NCI-H2171 (cell line): Measurements from ENCODE around the gene CDH16.
"Not testable (repeated sequence)": the region's sequence is repeated elsewhere in the genome, so short reads cannot be mapped to it uniquely, and the experiment has no call there.

Experiments
- DNase-seq: peaks from one replicate; lab custom pipeline; 2025; lab: John Stamatoyannopoulos, UW

The CDH16 gene

GRCh38 chr16:66908762-66909559 lies 9.7 kb downstream of the CDH16 start:
- no peak for DNase-seq

- DNase-seq: no peak
Observed at GRCh38 chr16:66908116-66908515, 10.6 kb downstream of the CDH16 start.

DNA sequence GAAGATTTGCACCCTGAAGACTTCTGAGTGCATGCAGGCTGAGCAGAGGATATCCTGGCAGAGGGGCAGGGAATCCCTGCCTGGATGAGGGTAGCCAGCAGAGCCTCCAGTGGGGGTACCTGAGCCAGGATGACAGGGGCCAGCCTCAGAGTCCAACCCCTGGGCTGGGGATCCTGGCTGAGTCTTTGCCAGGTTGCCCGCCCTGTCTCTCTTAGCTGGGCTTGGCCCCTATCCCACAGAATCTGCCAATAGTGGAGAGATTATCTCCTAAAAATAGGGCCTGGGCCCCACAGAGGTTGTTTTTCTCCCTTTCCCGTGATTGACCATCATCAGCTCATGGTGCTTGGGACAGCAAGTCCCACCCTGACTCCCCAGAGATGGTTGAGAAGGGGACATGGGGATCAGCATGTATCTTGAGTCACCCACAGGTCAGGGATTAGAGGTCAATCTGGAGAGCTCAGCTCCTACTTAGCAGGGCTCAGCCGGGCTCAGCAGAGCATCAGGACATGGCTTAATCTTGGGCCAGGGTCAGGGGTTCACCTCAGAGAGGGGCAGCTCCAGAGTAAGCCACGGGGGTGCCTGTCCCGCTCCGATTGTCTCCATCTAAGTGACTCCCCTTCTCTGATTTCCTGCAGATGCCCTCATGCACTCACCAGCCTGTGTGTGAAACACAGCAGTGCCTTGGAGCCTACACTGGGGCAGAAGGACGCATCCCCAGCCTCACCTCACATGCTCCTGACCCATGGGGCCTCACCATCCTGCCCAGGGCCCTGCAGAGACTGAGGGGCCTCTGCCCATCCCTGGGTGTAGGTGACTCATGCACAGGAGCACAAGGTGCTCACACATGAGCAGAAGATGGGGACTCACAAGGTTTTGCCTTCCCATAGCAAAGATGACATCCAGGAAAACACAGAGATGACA lies 11.5 kb downstream of the CDH16 start:
- no peak for DNase-seq

DNA sequence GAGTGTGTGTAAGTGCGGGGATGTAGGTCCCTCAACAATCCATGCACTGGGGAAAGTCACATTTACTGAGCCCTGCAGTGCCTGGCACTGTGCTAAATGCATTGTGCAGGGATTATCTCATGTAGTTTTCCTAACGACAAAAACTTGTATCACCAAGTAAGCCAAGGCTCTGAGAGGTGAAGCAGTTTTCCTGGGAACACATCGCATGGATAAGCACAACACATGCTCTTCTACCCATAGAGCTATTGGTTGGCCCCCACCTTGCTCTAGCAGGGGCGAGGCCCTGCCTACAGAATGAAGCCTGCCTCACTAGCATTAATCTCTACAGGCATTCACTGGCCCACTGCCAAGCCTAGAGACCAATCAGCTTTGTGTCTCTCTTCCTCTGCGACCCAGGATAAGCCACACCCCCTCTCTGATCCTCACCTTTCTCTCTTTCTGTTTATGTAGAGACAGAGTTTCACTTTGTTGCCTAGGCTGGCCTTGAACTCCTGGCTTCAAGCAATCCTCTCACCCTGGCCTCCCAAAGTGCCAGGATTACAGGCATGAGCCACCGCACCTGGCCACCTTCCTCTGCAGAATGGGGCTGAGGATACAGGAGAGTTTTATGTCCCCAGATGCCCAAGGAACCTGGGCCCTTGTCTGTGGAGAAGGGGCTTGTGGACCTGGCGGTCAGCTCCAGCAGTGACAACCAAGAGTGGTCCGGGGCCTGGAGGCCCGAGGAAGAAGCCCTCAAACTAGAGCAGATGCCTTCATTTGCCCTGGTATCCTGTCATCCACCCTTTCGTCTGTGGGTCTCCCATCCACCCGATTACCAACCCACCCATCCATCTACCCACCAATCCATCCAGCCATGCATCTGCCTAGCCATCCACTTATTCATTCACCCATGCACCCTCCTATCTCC lies 12.8 kb downstream of the CDH16 start:
- DNase-seq: no peak

DNA sequence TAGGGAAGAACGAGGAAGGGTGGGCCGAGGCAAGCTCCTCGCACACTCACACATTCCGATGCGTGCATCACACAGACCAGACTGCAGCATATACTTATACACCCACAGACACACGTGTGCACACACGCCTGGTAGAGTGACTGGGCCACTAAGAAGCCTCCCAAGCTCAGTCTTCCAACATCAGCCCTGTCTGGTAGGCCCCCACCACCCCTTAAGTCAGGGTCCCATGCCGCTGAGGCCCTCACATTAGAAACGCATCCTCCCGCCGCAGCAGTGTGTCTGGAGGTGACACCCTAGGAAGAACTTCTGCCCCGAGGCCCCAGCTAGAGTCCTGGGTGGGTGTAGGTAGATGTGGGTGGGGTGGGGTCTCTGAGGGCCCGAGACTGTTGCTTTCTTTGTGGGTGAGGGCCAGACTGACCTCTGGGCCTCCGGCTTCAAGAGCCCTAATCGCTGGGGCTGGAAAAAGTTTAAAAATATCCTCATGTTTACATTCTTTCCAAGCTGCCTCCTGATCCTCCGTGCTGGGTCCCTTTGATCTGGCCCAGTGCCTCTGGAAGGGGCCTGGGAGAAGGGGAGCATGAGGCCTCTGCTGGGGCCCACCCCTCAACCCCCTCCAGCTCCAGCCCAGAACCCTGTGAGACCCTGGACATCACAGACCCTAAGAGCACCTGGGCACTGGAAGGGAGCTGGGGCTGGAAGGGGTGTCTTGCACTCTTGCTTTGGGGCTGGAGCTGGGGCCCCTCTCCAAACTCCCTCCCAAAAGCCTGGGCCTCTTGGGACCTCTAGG lies 13.6 kb downstream of the CDH16 start:
- DNase-seq: no peak

DNA sequence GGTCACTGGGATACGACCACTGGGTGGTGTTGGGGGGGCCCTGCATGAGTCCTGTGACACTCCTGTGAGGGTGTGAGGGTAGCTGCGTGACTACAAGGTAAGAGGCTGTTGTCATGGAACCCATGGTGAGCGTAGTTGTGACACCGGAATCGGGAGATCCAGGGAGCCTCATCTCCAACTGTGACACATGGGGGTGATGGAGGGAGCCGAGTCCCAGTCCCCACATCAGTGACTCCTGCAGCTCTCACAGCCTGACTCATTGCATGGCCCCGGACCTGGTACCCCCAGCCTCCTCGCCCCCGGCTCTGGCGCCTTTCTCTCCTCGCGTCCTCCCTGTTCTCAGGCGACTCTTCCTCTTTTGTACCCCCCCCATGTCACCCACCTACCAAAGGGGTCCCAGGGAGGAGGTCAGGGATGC lies 14.2 kb downstream of the CDH16 start:
- DNase-seq: no peak

GRCh38 chr16:66903544-66904427 lies 14.9 kb downstream of the CDH16 start:
- DNase-seq: no peak

GRCh38 chr16:66902648-66903543 lies 15.8 kb downstream of the CDH16 start:
- DNase-seq: no peak

GRCh38 chr16:66901626-66902025 lies 17.1 kb downstream of the CDH16 start:
- no peak for DNase-seq

GRCh38 chr16:66900721-66901441 lies 17.8 kb downstream of the CDH16 start:
- DNase-seq: no peak

DNA sequence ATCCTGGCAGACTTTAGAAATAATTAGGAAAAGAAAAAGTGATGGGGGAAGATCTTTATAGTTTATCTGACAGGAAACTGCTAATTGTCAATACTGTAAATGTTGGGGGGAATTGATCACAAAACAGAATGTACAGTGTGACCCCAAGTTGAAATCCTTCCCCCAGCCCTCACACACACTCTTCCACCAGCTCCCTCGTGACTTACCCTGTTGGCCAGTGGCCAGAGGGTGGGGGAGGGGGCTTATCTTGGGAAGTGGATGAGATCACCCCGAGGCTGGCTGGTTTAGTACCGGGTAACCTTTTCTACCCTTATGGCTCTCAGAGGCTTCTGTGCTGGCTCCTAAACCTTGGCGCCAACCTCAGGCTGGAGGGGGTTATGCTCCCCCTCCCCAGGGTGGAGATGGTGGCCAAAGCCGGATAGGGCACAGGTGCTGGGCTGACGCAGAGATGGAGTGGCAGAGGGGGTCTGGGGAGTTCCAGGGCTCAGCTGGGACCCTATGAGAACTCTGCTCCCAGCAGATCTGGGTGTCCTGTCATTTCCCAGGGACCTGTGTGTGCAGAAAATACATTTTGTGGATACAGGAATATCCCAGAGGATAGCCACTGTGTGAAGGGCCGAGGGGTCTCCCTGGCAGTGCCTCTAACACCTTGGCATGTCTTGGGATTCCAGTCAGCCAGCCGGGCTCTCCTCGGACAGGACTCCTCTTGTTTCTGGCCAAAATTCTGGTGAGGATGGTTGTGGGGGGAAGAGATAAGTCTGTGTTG lies 18.6 kb downstream of the CDH16 start:
- DNase-seq: no peak

DNA sequence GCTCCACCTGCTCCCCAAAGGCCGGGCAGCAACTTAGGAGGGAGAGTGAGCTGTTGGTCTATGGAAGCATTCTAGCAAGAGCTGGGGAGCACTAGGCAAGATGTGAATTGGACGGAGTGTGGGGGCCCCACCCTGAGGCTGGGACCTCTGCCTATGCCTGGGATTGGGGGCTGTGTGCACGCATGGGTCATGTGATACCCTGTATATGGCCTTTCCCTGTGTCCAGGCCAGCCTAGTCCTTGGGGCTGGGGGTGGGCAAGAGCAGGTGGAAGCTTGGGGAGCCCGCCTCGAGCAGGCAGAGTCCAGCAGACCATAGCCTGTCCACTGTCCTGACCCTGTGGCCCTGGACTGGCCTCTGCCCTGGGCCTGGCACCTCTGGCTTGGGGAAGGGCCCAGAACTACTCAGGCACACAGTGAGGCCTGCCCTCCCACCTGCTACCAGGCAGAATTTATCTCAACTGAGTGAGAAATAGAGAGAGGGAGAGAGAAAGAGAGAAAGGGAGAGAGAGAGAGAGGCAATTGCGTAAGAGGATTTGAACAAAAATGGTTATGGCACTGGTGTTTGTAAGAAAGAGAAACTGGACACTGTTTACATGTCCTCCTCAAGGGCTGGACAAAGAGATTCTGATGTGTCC lies 19.3 kb downstream of the CDH16 start:
- DNase-seq: no peak

DNA sequence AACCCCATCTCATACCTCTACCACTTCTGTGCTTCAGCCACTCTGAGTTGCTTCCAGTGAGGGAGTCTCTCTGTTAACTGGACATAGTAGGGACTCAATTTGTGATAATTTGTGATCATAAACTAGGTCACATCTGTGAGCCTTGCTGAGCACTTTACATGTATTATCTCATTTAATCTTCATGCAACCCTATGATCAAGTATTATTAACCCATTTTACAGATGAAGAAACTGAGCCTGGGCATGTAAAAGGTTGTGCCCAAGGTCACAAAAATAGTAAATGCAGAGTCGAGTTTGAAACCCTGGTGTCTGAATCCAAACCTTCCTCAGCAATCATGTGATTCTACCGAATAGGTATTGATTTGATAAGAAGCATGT lies 19.8 kb downstream of the CDH16 start:
- DNase-seq: no peak

DNA sequence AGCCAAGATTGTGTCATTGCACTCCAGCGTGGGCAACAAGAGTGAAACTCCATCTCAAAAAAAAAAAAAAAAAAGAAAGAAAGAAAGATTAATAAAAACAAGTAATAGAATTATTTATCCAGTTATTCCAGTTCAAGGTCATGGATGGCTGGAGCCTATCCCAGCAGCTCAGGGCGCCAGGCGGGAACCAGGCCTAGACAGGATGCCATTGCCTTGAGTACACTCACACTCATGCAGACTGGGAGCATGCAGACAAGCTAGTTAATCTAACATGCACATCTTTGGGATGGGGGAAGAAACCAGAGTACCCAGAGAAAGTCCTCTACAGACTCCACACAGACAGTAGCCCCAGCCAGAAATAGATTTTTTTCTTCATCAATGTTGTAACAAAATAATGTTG lies 20.5 kb downstream of the CDH16 start:
- DNase-seq: no peak

GRCh38 chr16:66896682-66897081 lies 22.0 kb downstream of the CDH16 start:
- DNase-seq: not testable (repeated sequence)

DNA sequence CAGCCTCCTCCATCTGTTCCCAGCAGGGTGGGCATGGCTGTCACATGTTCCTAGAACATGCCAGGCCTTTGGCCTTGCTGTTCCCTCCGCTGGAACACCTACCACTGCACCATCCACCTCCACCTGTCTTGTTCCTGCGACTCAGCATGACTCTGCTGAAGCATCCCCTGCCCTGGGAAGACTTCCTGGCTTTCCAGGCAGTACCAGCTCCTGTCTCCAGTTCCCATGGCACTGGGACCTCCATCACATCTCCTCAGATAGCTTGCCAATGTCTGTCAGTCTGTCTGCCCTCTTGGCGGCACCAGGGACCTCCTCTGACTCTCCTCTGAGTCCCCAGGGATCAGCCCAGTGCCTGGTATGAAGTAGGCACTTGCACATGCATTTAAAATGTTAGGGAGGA lies 22.7 kb downstream of the CDH16 start:
- DNase-seq: no peak

GRCh38 chr16:66895689-66895979 lies 23.1 kb downstream of the CDH16 start:
- no peak for DNase-seq
